GM21619 (cell line): ENCODE data around the gene WAC.

Experiments
- ATAC-seq: cut with Tn5 transposase; IDR thresholded peaks from one replicate; pipeline ENCODE4 v1.9.1; 2021; ENCODE audit not compliant: unreplicated experiment

Gene WAC

DNA sequence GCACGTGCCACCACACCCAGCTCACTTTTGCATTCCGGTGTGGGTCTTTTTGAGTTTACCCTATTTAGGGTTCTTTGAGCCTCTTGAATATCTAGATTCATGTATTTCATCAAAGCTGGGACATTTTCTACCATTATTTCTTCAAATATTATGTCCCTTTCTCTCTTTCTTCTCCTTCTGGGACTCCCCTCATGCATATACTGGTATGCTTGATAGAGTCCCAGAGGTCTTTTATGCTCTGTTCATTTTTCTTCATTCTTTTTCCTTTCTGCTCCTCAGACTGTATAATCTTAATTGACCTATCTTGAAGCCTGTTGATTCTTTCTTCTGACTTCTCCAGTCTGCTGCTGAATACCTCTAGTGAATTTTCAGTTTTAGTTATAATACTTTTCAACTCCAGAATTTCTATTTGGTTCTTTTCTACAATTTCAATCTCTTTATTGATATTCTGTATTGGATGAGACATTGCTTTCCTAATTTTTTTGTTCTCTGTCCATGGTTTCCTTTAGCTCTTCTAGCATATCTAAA, 9.1 kb upstream of the WAC start:
- ATAC-seq = no peak

- no peak for ATAC-seq
These were observed 2.2 kb upstream of the WAC start for GRCh38 chr10:28530751-28531150.

GRCh38 chr10:28533186-28533564, 257 bp downstream of the WAC start:
- ATAC-seq = peak; percentile 1

GRCh38 chr10:28533571-28534304, 820 bp downstream of the WAC start:
- ATAC-seq = peak; percentile 14

- ATAC-seq = no peak
These were observed 2.9 kb downstream of the WAC start for GRCh38 chr10:28535846-28536245.

- ATAC-seq = no peak
These were observed 5.7 kb downstream of the WAC start for GRCh38 chr10:28538595-28538994.

- no peak for ATAC-seq
These were observed 7.2 kb downstream of the WAC start for GRCh38 chr10:28540145-28540544.

- ATAC-seq = no peak
These were observed 8.9 kb downstream of the WAC start for GRCh38 chr10:28541717-28542365.

DNA sequence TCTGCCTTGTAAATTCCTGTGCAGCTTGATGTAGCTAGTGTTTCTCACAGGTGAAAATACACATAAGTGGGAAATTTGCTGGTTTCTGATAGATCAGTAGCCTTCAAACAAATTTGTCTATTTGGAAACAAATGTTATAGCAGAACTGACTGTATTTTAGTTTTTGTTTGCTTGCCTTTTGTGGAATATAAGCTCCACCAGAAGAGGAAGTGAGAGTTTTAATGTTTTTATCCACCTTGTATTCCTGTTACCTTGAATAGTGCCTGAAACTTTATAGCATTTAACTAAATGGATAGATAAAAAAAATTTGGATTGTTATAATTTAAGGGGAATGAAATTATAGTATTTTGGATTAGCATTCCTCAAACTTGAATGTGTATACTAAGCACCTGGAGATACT, 9.8 kb downstream of the WAC start:
- no peak for ATAC-seq

- ATAC-seq = no peak
These were observed 11.1 kb downstream of the WAC start for GRCh38 chr10:28544058-28544457.

GRCh38 chr10:28545967-28546644, 13.2 kb downstream of the WAC start:
- peak; percentile 65 for ATAC-seq

- ATAC-seq = no peak
These were observed 16.0 kb downstream of the WAC start for GRCh38 chr10:28548781-28549498.

GRCh38 chr10:28551086-28551485, 18.2 kb downstream of the WAC start:
- no peak for ATAC-seq

GRCh38 chr10:28552775-28553174, 19.9 kb downstream of the WAC start:
- ATAC-seq = no peak

GRCh38 chr10:28554009-28554408, 21.1 kb downstream of the WAC start:
- no peak for ATAC-seq

- ATAC-seq = no peak
These were observed 22.0 kb downstream of the WAC start for GRCh38 chr10:28554952-28555351.

DNA sequence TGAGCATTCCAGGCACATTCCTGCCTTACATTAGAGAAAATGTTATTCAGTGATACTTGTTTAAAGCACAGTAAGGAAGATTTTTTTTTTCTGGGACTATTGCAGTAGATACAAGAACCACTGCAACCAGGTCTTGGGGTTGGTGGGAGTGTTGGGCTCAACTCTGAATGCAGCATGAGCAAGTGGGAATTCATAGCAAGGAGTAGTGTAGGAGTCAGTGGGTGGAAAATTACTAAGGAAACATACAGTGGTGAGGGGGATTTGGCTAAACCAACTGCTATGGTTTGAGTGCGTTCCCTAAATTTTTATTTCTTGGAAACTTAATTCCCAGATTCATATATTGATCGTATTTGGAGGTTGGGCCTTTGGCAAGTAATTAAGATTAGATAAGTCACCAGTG, 22.4 kb downstream of the WAC start:
- no peak for ATAC-seq

GRCh38 chr10:28556142-28556541, 23.2 kb downstream of the WAC start:
- no peak for ATAC-seq

DNA sequence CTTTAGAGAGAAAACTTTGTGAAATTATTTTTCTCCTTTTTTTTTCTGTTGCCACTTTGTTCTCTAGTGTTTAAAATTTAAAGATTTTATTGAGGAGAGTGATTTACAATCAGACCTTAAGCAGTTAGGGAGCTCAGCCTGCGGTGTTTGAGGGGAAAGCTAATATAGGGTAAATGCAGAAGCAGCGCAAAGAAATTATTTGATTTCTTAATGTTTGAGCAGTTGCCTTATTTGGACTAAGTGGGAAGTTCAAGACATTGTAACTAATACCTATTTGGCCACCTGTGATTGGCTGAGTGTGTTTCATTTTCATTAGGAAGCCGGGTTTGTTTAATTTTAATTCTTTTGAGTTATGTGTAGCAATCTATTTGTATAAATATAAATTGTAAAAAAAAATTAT, 25.3 kb downstream of the WAC start:
- ATAC-seq = no peak

DNA sequence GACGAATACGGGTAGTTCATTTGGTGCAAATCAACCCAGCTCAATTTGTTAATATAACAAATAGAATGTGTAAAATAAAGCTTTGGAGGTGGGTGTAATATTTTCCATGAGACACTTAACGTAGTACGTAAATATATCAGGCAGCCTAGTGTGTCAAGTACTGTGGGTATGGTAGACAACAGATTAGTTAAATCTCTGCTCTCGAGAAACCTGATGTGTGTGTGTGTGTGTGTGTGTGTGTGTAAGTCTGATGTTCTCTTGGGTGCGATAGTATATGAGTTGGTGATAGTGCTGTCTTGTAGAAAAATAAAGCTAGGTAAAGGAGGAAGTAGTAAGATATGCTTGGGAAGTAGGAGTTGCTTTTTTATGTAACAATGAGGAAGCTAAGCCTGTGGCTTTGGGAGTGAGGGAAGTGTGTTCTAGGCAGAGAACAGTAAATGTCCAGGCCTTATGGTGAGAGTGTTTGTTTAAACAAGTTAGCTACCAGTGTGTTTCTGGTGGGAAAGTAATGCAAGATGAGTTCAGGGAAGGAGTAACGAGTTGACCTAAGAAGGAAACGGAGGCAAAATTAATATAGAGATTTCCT, 26.1 kb downstream of the WAC start:
- no peak for ATAC-seq

DNA sequence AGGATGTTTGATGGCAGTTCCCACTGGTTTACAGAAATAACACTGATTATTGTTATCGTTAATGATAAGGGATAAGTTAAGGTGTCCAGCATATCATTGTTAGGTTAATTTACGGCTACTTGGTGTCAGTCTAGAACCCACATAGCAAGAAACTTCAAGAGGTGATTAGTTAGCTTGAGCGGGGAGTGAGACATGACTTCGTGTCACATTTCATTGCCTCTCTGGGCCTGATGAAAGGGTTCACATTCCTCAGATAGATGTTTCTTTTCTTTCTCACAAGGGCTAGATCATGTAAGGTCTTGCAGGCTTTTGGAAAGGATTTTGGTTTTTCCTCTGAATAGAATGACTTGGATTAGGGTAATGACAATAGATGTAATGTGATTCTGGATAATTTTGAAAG, 26.7 kb downstream of the WAC start:
- no peak for ATAC-seq
